KBM-7 (cell line): Measurements from ENCODE around the gene GXYLT1.

Experiments used
- DNase-seq: peaks from one replicate; pipeline ENCODE4 v3.0.0-alpha.2; 2015
- in situ Hi-C: fragments of 300-500 bp; cut with MboI; formaldehyde crosslinking; loops from 2 replicates; pipeline ENCODE4 v1.14.3; 2020; ENCODE audit warnings: low sequenced_read_pairs, low pct_unique_long_range_greater_than_20kb, mixed read lengths

The GXYLT1 gene

GRCh38 chr12:42031847-42032564, 112.7 kb downstream of the GXYLT1 start:
- no peak for DNase-seq
- in situ Hi-C loops: no loop called here
